Osteoblast (primary cell): Measurements from ENCODE around the gene WNK2. TPM values are rescaled to one million over a fixed set of nuclear protein-coding genes. Genes with fewer than 3 reads are reported as not detected.

ENCODE experiments used
- DNase-seq: peaks from one replicate; pipeline ENCODE4 v3.0.0; 2011; ENCODE audit warnings: low spot score, mixed read lengths; ENCODE audit not compliant: insufficient read length; ENCODE audit errors: missing footprints
- H2AFZ ChIP-seq: 2 replicates; pipeline ENCODE4 v1.6.0; 2011; ENCODE audit warnings: mild to moderate bottlenecking, low read length
- H3K27ac ChIP-seq: 2 replicates; pipeline ENCODE4 v1.5.1; 2011; ENCODE audit warnings: mild to moderate bottlenecking, low read depth, low read length, moderate library complexity
- H3K27me3 ChIP-seq: 2 replicates; pipeline ENCODE4 v1.6.0; 2012; ENCODE audit warnings: mild to moderate bottlenecking, control low read depth, inconsistent platforms, low read length, moderate library complexity; ENCODE audit not compliant: insufficient read depth
- H3K36me3 ChIP-seq: 2 replicates; pipeline ENCODE4 v1.5.1; 2011; ENCODE audit warnings: mild to moderate bottlenecking, low read length, control low read depth, moderate library complexity; ENCODE audit not compliant: insufficient read depth
- H3K4me1 ChIP-seq: 2 replicates; pipeline ENCODE4 v1.5.1; 2011; ENCODE audit warnings: mild to moderate bottlenecking, low read length, control low read depth, moderate library complexity; ENCODE audit not compliant: insufficient read depth
- H3K4me2 ChIP-seq: 2 replicates; pipeline ENCODE4 v1.6.0; 2011; ENCODE audit warnings: mild to moderate bottlenecking, low read length; ENCODE audit not compliant: insufficient read depth
- H3K4me3 ChIP-seq: fragments of 200-600 bp; sonication (generic); 3 replicates; pipeline ENCODE4 v1.5.1; 2012; ENCODE audit warnings: mild to moderate bottlenecking, low read length, inconsistent platforms; ENCODE audit not compliant: insufficient read depth
- H3K79me2 ChIP-seq: 2 replicates; pipeline ENCODE4 v1.6.0; 2012; ENCODE audit warnings: mild to moderate bottlenecking, low read length, control low read depth, inconsistent platforms; ENCODE audit not compliant: insufficient read depth
- H3K9me3 ChIP-seq: 2 replicates; pipeline ENCODE4 v1.5.1; 2011; ENCODE audit warnings: low read depth, low read length, control low read depth
- H4K20me1 ChIP-seq: 2 replicates; pipeline ENCODE4 v1.6.0; 2012; ENCODE audit warnings: mild to moderate bottlenecking, low read length, control low read depth; ENCODE audit not compliant: insufficient read depth
- CTCF ChIP-seq: IDR thresholded peaks from 2 replicates; pipeline ENCODE4 v1.5.1; 2011; ENCODE audit warnings: mild to moderate bottlenecking, low read depth, low read length, moderate library complexity; ENCODE audit errors: extremely low read depth
- total RNA-seq: library from RNA; depleted of rRNA; stranded (reverse); fragments of >200 nt; gene quantifications from 2 replicates; pipeline ENCODE4 v1.2.3, GENCODE V29; 2012

Gene WNK2
- total RNA-seq, 1 donor, result not detected

DNA sequence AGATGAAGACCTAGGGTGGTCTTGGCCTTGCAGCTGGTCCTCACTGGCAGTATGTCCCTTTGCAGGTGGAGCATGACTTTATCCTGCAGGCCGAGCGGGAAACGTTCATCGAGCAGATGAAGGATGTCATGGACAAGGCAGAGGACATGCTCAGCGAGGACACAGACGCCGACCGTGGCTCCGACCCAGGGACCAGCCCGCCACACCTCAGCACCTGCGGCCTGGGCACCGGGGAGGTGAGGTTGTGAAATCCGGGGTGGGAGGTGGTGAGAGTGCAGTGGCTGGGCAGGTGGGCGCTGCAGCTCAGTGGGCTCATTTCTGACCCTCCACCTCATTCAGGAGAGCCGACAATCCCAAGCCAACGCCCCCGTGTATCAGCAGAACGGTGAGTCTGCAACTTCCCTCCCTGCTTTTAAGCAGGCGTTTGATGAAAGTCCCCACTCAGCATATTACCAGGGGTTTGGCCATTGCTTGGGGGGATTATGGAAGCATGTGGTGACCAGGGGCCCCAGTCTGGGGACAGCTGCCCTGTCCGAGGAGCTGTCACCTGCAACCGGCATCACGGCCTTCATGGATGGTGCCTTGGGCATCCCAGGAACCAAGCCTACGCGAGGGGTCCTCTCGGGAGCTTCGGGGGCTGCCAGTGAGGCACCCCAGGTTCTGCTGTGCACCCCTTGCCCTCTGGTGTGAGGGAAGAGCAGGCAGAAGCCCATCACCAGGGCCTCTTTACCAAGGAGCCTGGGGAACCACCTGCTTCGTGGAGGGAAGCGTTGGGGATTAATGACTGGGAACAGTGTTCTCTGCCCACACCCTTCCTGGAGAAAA lies 84.0 kb downstream of the WNK2 start:
- Histone ChIP-seq H3K9me3 (no peaks in the 10 kb centered on the region), H3K4me3 (no peak overlapping the region), H3K36me3 (no peaks in the 10 kb centered on the region), H3K27me3 (peaks cover 2% of the 10 kb centered on the region), H2AFZ (no peak overlapping the region), H4K20me1 (no peaks in the 10 kb centered on the region), H3K4me1 (no peaks in the 10 kb centered on the region), H3K79me2 (no peaks in the 10 kb centered on the region), H3K4me2 (no peak overlapping the region), H3K27ac (no peak overlapping the region)
- no peak for TF ChIP-seq CTCF
- DNase-seq, result peak; percentile 69

DNA sequence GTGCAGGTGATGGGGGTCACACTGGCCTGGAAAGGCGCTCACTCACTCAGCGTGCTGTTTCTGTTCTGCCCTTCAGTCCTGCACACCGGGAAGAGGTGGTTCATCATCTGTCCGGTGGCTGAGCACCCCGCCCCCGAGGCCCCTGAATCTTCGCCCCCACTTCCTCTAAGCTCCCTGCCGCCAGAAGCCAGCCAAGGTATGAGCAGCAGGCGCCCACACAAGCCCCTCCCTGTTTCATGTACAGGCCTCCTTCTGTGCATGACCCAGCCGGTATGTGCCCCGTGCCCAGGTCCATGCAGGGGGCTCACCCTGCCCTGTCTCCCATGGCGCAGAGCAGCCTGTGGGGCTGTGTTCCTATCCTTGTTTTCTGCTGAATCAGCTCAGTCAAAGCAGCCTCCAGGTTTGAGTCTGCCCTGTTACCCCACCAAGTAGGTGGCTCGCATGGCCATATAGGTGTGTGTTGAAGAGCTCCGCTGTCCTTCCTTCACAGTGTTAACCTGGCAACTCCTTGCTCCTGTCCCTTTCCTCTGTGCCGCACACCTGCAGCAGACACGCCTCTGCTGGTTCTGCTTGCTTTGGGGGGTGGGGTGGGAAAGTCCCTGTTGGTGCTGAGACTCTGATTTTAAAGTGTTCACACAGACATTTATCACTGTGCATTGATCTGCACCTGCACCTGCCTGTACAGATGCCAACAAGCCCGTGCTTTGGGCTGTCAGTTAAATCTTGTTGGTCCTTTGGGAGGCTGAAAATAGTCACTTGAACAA lies 84.8 kb downstream of the WNK2 start:
- Histone ChIP-seq H4K20me1 (no peaks in the 10 kb centered on the region), H3K4me1 (no peaks in the 10 kb centered on the region), H3K27ac (no peak overlapping the region), H3K4me3 (no peak overlapping the region), H3K9me3 (no peaks in the 10 kb centered on the region), H3K36me3 (no peaks in the 10 kb centered on the region), H3K27me3 (peaks cover 2% of the 10 kb centered on the region), H2AFZ (no peak overlapping the region), H3K79me2 (no peaks in the 10 kb centered on the region), H3K4me2 (no peak overlapping the region)
- DNase-seq, result peak; percentile 64
- no peak for TF ChIP-seq CTCF

GRCh38 chr9:93270976-93271375 lies 87.0 kb downstream of the WNK2 start:
- no peak overlapping the region for H3K4me2 ChIP-seq
- no peak overlapping the region for H2AFZ ChIP-seq
- peaks cover 2% of the 10 kb centered on the region for H3K27me3 ChIP-seq
- no peak overlapping the region for H3K4me3 ChIP-seq
- no peak for TF ChIP-seq CTCF
- H3K36me3 ChIP-seq, result no peaks in the 10 kb centered on the region
- no peak for DNase-seq
- no peaks in the 10 kb centered on the region for H4K20me1 ChIP-seq
- H3K9me3 ChIP-seq, result no peaks in the 10 kb centered on the region
- H3K27ac ChIP-seq, result no peak overlapping the region
- no peaks in the 10 kb centered on the region for H3K4me1 ChIP-seq
- no peaks in the 10 kb centered on the region for H3K79me2 ChIP-seq

DNA sequence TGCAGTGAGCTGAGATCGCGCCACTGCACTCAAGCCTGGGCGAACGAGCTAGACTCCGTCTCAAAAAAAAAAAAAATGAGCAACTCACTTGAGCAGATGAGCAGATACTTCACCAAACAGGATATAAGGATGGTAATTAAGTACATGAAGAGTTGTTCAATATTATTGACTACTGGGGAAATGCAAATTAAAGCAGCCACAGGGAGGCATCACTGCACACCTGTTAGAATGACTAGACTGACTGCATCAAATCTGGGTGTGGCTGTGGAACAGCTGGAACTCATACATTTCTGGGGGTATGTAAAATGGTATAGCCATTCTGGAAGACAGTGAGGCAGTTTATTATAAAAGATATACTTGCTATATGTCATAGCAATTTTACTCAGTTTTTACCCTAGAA lies 93.0 kb downstream of the WNK2 start:
- Histone ChIP-seq H3K4me3 (no peak overlapping the region), H3K4me2 (no peak overlapping the region), H3K9me3 (no peaks in the 10 kb centered on the region), H3K27me3 (peaks cover 4% of the 10 kb centered on the region), H3K4me1 (no peaks in the 10 kb centered on the region), H4K20me1 (no peaks in the 10 kb centered on the region), H2AFZ (no peak overlapping the region), H3K36me3 (no peaks in the 10 kb centered on the region), H3K79me2 (no peaks in the 10 kb centered on the region), H3K27ac (no peak overlapping the region)
- no peak for TF ChIP-seq CTCF
- DNase-seq, result no peak
